ENCODE results near the gene UBR3. TPM values are rescaled to one million over a fixed set of nuclear protein-coding genes. Genes with fewer than 3 reads are reported as not detected.

The UBR3 gene
- total and polyA plus RNA-seq, 2 experiments from 2014 or later, result 10.7 to 28.0 TPM

- no peak for TF ChIP-seq EZH2 (IDR thresholded peaks at IDR 0.05; ENCODE audit: low read depth, unreplicated experiment)
- no peak for TF ChIP-seq CTCF (conservative IDR thresholded peaks at IDR 0.05; ENCODE audit: low read depth in 2 of 2)
- TF ChIP-seq ETS1 (IDR thresholded peaks at IDR 0.05), result no peak
- no peak for TF ChIP-seq STAT1 (IDR thresholded peaks at IDR 0.05; ENCODE audit: unreplicated experiment)
- TF ChIP-seq EZH2phosphoT487 (IDR thresholded peaks at IDR 0.05; ENCODE audit: unreplicated experiment), result no peak
- no peak for TF ChIP-seq JUNB (IDR thresholded peaks at IDR 0.05; ENCODE audit: unreplicated experiment)
These were observed 187.5 kb downstream of the UBR3 start (continued) for GRCh38 chr2:170014769-170015168.

- Mint-ChIP-seq H3K9me3 (no peaks in the 10 kb centered on the region), H3K4me1 (peaks cover 3% of the 10 kb centered on the region), H3K27me3 (ENCODE audit: insufficient read depth, low read depth, poor library complexity) (no peaks in the 10 kb centered on the region), H3K27ac (peak overlapping the region; percentile 23), H3K4me3 (no peak overlapping the region), H3K36me3 (ENCODE audit: low read depth) (no peaks in the 10 kb centered on the region; the same call in 2 of the 3 replicates)
- H3K36me3 ChIP-seq (ENCODE audit: insufficient read depth), result no peaks in the 10 kb centered on the region
- no peak for ATAC-seq
- H3F3A ChIP-seq (replicated peaks; ENCODE audit: low read depth), result no peaks in the 10 kb centered on the region
- H3K4me3 ChIP-seq, result no peak overlapping the region
- no peaks in the 10 kb centered on the region for H4K20me1 ChIP-seq (replicated peaks; ENCODE audit: insufficient read depth)
- H3K27me3 ChIP-seq (ENCODE audit: insufficient read depth), result no peaks in the 10 kb centered on the region
- H3K4me1 ChIP-seq (ENCODE audit: insufficient read depth), result no peaks in the 10 kb centered on the region
- H2AFZ ChIP-seq, result no peak overlapping the region
- H3K27ac ChIP-seq (ENCODE audit: low read depth), result no peak overlapping the region
- no peak overlapping the region for H3K4me2 ChIP-seq
- H3K79me2 ChIP-seq (replicated peaks; ENCODE audit: insufficient read depth), result no peaks in the 10 kb centered on the region
- H3K9me2 ChIP-seq (ENCODE audit: insufficient read depth), result no peaks in the 10 kb centered on the region
- no peak for DNase-seq (ENCODE audit: low spot score)
- TF ChIP-seq ZNF114 (CRISPR knock-in tag; IDR thresholded peaks at IDR 0.05) (no peak), EZH2phosphoT487 (IDR thresholded peaks at IDR 0.05; ENCODE audit: unreplicated experiment) (no peak), CREB1 (CRISPR knock-in tag; IDR thresholded peaks at IDR 0.05; ENCODE audit: low read depth) (no peak), REST (IDR thresholded peaks at IDR 0.05; ENCODE audit: unreplicated experiment) (no peak), ZNF331 (CRISPR knock-in tag; IDR thresholded peaks at IDR 0.05; ENCODE audit: low read depth) (no peak), STAT1 (IDR thresholded peaks at IDR 0.05; ENCODE audit: unreplicated experiment) (no peak), ETS1 (IDR thresholded peaks at IDR 0.05) (no peak), POLR2AphosphoS5 (IDR thresholded peaks at IDR 0.05; ENCODE audit: low read depth) (no peak), NANOG (IDR thresholded peaks at IDR 0.05; ENCODE audit: borderline replicate concordance) (no peak), EZH2 (IDR thresholded peaks at IDR 0.05; ENCODE audit: low read depth, unreplicated experiment) (no peak), CTCF (conservative IDR thresholded peaks at IDR 0.05; ENCODE audit: low read depth in 2 of 2) (no peak), JUNB (IDR thresholded peaks at IDR 0.05; ENCODE audit: unreplicated experiment) (no peak)
These were observed 190.7 kb downstream of the UBR3 start for GRCh38 chr2:170017860-170018532.

All from GM23338 (cell line).